CD4-positive, alpha-beta T cell treated with Interleukin-4 for 1 hour (primary cell): ENCODE measurements around the gene WDFY3.

Source experiments
- DNase-seq, 2 donors: peaks; one replicate each; pipeline ENCODE4 v3.0.0-alpha.2; 2020 to 2022

WDFY3 gene

GRCh38 chr4:84966382-84967242 lies at the start of gene WDFY3:
TSS of gene WDFY3 (minus strand) at chr4:84966690. CDS start at chr4:84860591, 106,099 bp downstream.
- peak; percentile 11 to 61 for DNase-seq

GRCh38 chr4:85005865-85006377 lies 39.4 kb upstream of the WDFY3 start:
- no peak for DNase-seq

- no peak for DNase-seq
Observed at GRCh38 chr4:85000343-85000742, 33.9 kb upstream of the WDFY3 start.

- no peak for DNase-seq
Observed at GRCh38 chr4:84995386-84995785, 28.9 kb upstream of the WDFY3 start.

GRCh38 chr4:84994280-84994679 lies 27.8 kb upstream of the WDFY3 start:
- DNase-seq: no peak

GRCh38 chr4:84985952-84986351 lies 19.5 kb upstream of the WDFY3 start:
- no peak for DNase-seq

GRCh38 chr4:84977396-84977795 lies 10.9 kb upstream of the WDFY3 start:
- no peak for DNase-seq

GRCh38 chr4:84973856-84974255 lies 7.4 kb upstream of the WDFY3 start:
- DNase-seq: no peak

- DNase-seq: peak in 1 of 2 donors; percentile 21
Observed at GRCh38 chr4:84971319-84971932, 4.9 kb upstream of the WDFY3 start.

GRCh38 chr4:84968925-84969324 lies 2.4 kb upstream of the WDFY3 start:
- no peak for DNase-seq

- DNase-seq: no peak
Observed at GRCh38 chr4:84967243-84967690, 777 bp upstream of the WDFY3 start.

GRCh38 chr4:84965553-84966381 lies 723 bp downstream of the WDFY3 start:
- DNase-seq: no peak

GRCh38 chr4:84964995-84965552 lies 1.4 kb downstream of the WDFY3 start:
- DNase-seq: no peak

GRCh38 chr4:84962102-84962501 lies 4.4 kb downstream of the WDFY3 start:
- DNase-seq: no peak

GRCh38 chr4:84958434-84958833 lies 8.1 kb downstream of the WDFY3 start:
- DNase-seq: no peak

- DNase-seq: no peak
Observed at GRCh38 chr4:84957514-84958420, 8.7 kb downstream of the WDFY3 start.

- DNase-seq: no peak
Observed at GRCh38 chr4:84956014-84956413, 10.5 kb downstream of the WDFY3 start.

GRCh38 chr4:84954982-84955567 lies 11.4 kb downstream of the WDFY3 start:
- no peak for DNase-seq

GRCh38 chr4:84952776-84953175 lies 13.7 kb downstream of the WDFY3 start:
- DNase-seq: no peak

- DNase-seq: no peak
Observed at GRCh38 chr4:84952004-84952403, 14.5 kb downstream of the WDFY3 start.

GRCh38 chr4:84948056-84948455 lies 18.4 kb downstream of the WDFY3 start:
- no peak for DNase-seq
